Urinary bladder (tissue), 4 donors: ENCODE results near the gene ZNF414. TPM values are rescaled to one million over a fixed set of nuclear protein-coding genes. Genes with fewer than 3 reads are reported as not detected.

Experiments used
- DNase-seq: peaks from one replicate; pipeline ENCODE4 v3.0.0-alpha.2; 2015; ENCODE audit errors: extremely low spot score
- H3K27ac ChIP-seq: one replicate; pipeline ENCODE4 v1.5.1; 2013; ENCODE audit warnings: low read depth, mild to moderate bottlenecking, moderate library complexity
- H3K36me3 ChIP-seq: one replicate; pipeline ENCODE4 v1.6.1; 2013; ENCODE audit warnings: mild to moderate bottlenecking, moderate library complexity; ENCODE audit not compliant: insufficient read depth
- H3K4me1 ChIP-seq: one replicate; pipeline ENCODE4 v1.6.1; 2013; ENCODE audit warnings: mild to moderate bottlenecking, moderate library complexity; ENCODE audit not compliant: insufficient read depth
- H3K4me3 ChIP-seq: one replicate; pipeline ENCODE4 v1.5.1; 2013; ENCODE audit warnings: low read depth, low read length
- WGBS: extraction: QIAGEN DNeasy Blood & Tissue Kit; methylation state at CpG from one replicate; pipeline ENCODE4 v1.1.7; 2013; 5-methylcytosine and 5-hydroxymethylcytosine counted together
- polyA plus RNA-seq: library from polyadenylated mRNA; stranded (reverse); fragments of 200-250 nt; gene quantifications from one replicate; pipeline ENCODE4 v1.2.3, GENCODE V29; 2013
- total RNA-seq: library from RNA; depleted of rRNA; stranded (reverse); fragments of >200 nt; gene quantifications from one replicate; pipeline ENCODE4 v1.2.3, GENCODE V29; 2014
- donor health status: healthy with polysubstance abuse.
- donor health status: healthy.

Gene ZNF414
- total and polyA plus RNA-seq, 2 donors: 4.6 to 40.1 TPM

DNA sequence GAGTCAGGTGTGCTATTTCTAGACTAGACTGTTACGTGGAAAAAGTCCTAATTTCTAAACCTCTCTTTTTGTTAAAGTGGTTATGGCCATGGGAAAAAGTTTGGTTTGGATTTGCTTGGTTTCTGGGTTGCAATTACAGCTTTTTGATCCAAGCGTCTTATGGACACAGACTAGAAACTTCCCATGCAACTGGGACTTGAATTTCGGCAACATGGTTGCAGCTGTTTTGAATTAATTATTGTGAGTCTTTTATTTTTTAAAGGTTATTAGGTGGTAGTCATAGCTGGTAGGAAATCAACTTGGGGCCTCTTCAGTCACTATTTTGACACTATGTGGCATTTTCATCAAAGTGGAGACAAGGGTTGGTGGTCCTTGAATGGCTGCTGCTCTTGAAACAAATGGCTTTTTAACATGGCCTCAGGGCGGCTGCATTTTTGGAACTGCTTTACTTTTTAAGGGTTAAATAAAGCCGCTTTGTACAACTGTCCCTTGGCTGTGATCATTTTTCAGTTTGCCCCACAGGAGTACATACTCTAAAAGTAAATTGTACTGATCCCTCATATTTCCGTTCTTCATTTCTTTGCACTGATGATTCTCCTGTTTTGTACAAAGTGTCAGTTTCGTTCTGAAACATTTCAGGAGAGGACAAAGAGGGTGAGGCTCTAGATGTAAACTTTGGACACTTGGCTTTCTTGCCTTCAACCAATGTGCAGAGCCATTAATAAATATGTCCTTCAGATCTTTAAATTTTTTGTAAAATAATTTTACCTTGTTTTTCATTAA, 53.3 kb downstream of the ZNF414 start:
- H3K4me3 ChIP-seq: no peak overlapping the region
- 71% methylated on average over 7 of the region's 7 CpGs for WGBS
- no peak overlapping the region for H3K27ac ChIP-seq
- no peak for DNase-seq
- peaks cover 2% of the 10 kb centered on the region for H3K4me1 ChIP-seq
- no peaks in the 10 kb centered on the region for H3K36me3 ChIP-seq

Other genes starting within 250 kb of the ZNF414 start
- gene CD320, start 205.8 kb downstream of the ZNF414 start, total RNA-seq: 7.9 TPM
- 52.1 TPM for gene CD320, start 205.8 kb downstream of the ZNF414 start, polyA plus RNA-seq
- gene NDUFA7, start 192.8 kb downstream of the ZNF414 start, total RNA-seq: 11.6 TPM
- 93.1 TPM for gene NDUFA7, start 192.8 kb downstream of the ZNF414 start, polyA plus RNA-seq
- 301 TPM for gene RPS28, start 192.7 kb downstream of the ZNF414 start, total RNA-seq
- gene RPS28, start 192.7 kb downstream of the ZNF414 start, polyA plus RNA-seq: 758 TPM
- gene KANK3, start 170.9 kb downstream of the ZNF414 start, total RNA-seq: 8.1 TPM
- gene KANK3, start 170.9 kb downstream of the ZNF414 start, polyA plus RNA-seq: 13.0 TPM
- 1.3 TPM for gene ANGPTL4, start 150.0 kb downstream of the ZNF414 start, total RNA-seq
- gene ANGPTL4, start 150.0 kb downstream of the ZNF414 start, polyA plus RNA-seq: 14.6 TPM
- gene RAB11B, start 123.8 kb downstream of the ZNF414 start, total RNA-seq: 63.9 TPM
- 131 TPM for gene RAB11B, start 123.8 kb downstream of the ZNF414 start, polyA plus RNA-seq
- 38.8 TPM for gene MARCHF2, start 100.9 kb downstream of the ZNF414 start, total RNA-seq
- gene MARCHF2, start 100.9 kb downstream of the ZNF414 start, polyA plus RNA-seq: 98.2 TPM
- gene HNRNPM, start 69.2 kb downstream of the ZNF414 start, total RNA-seq: 63.7 TPM
- gene HNRNPM, start 69.2 kb downstream of the ZNF414 start, polyA plus RNA-seq: 173 TPM
- gene PRAM1, start 11.5 kb downstream of the ZNF414 start, total RNA-seq: 0.58 TPM
- gene PRAM1, start 11.5 kb downstream of the ZNF414 start, polyA plus RNA-seq: 0.85 TPM
- gene MYO1F, start 63.3 kb upstream of the ZNF414 start, total RNA-seq: 7.5 TPM
- gene MYO1F, start 63.3 kb upstream of the ZNF414 start, polyA plus RNA-seq: 7.7 TPM
- 44.3 TPM for gene ADAMTS10, start 96.5 kb upstream of the ZNF414 start, total RNA-seq
- 26.4 TPM for gene ADAMTS10, start 96.5 kb upstream of the ZNF414 start, polyA plus RNA-seq
- not detected for gene NFILZ, start 116.5 kb upstream of the ZNF414 start, total RNA-seq
- gene NFILZ, start 116.5 kb upstream of the ZNF414 start, polyA plus RNA-seq: not detected
- gene ACTL9, start 184.6 kb upstream of the ZNF414 start, total RNA-seq: not detected
- gene ACTL9, start 184.6 kb upstream of the ZNF414 start, polyA plus RNA-seq: not detected
- gene OR2Z1, start 207.5 kb upstream of the ZNF414 start, total RNA-seq: not detected
- gene OR2Z1, start 207.5 kb upstream of the ZNF414 start, polyA plus RNA-seq: not detected